Measurements from ENCODE around the gene GRAMD1B.

- TF ChIP-seq CTCF (IDR thresholded peaks at IDR 0.05) (no peak), POLR2A (IDR thresholded peaks at IDR 0.05) (no peak)
These were observed 153.0 kb downstream of the GRAMD1B start for GRCh38 chr11:123582992-123583504.
